PC-3 (cell line): ENCODE data around the gene ACSM5.
"Not testable (repeated sequence)": the region's sequence is repeated elsewhere in the genome, so short reads cannot be mapped to it uniquely, and the experiment has no call there.

Experiments
- EZH2 ChIP-seq: fragments of 300-600 bp; sonication (generic); IDR thresholded peaks from one replicate; pipeline ENCODE4 v1.6.1; 2017; ENCODE audit warnings: antibody characterized with exemption, mild to moderate bottlenecking, low read length; ENCODE audit not compliant: unreplicated experiment
- EZH2phosphoT487 ChIP-seq: fragments of 300-600 bp; sonication (generic); IDR thresholded peaks from 2 replicates; pipeline ENCODE4 v1.6.1; 2018; ENCODE audit warnings: mild to moderate bottlenecking, antibody characterized with exemption, low read length, borderline replicate concordance
- TF ChIP-seq, protein P1 (sequence below): fragments of 300-600 bp; sonication (generic); conservative IDR thresholded peaks from 2 replicates; pipeline ENCODE4 v1.5.1; 2017; ENCODE audit warnings: antibody characterized with exemption, low read depth, mild to moderate bottlenecking, low read length

DNA sequence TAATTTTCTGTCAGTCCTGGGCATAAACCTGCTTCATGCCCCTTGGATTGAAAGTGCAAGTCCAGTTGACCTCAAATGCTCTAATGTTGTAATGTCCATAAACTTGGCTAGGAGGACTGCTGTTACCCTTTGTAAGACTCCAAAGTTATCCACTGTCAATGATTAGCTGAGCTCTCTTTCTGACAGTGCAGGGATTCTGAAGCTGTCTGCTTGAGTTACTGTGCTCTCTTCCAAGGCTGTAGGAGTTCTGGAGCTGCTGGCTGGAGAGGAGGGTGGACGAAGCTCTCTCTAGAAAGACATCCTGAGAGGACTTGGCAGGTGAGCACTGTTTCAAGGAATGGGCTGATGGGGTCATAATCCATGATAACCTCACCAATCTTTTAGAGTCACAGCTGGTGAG, 42.0 kb downstream of the ACSM5 start, which contains the start of gene ACSM2A:
- TF ChIP-seq, protein P1, sequence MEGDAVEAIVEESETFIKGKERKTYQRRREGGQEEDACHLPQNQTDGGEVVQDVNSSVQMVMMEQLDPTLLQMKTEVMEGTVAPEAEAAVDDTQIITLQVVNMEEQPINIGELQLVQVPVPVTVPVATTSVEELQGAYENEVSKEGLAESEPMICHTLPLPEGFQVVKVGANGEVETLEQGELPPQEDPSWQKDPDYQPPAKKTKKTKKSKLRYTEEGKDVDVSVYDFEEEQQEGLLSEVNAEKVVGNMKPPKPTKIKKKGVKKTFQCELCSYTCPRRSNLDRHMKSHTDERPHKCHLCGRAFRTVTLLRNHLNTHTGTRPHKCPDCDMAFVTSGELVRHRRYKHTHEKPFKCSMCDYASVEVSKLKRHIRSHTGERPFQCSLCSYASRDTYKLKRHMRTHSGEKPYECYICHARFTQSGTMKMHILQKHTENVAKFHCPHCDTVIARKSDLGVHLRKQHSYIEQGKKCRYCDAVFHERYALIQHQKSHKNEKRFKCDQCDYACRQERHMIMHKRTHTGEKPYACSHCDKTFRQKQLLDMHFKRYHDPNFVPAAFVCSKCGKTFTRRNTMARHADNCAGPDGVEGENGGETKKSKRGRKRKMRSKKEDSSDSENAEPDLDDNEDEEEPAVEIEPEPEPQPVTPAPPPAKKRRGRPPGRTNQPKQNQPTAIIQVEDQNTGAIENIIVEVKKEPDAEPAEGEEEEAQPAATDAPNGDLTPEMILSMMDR: not testable (repeated sequence)
- not testable (repeated sequence) for TF ChIP-seq EZH2, EZH2phosphoT487
